Activated CD4-positive, alpha-beta memory T cell treated with anti-CD3 and anti-CD28 coated beads for 36 hours (primary cell): Measurements from ENCODE around the gene CRLF1. TPM values are rescaled to one million over a fixed set of nuclear protein-coding genes. Genes with fewer than 3 reads are reported as not detected.

ENCODE experiments used
- CTCF ChIA-PET: fragments of 350-600 bp; sonication (Branson Sonifier 250); formaldehyde crosslinking; loops from one replicate; lab custom pipeline; 2021; ENCODE audit warnings: antibody characterized with exemption, inconsistent platforms; lab: Charles Lee
- POLR2A ChIA-PET: fragments of 350-600 bp; sonication (Branson Sonifier 250); formaldehyde crosslinking; loops from one replicate; lab custom pipeline; 2021; ENCODE audit warnings: antibody characterized with exemption; lab: Charles Lee
- DNase-seq: peaks from one replicate; pipeline ENCODE4 v3.0.0-alpha.2; 2020
- H3K27ac Mint-ChIP-seq: one replicate; pipeline ENCODE4 v1.8.0; 2021; ENCODE audit warnings: mixed read lengths
- H3K27me3 Mint-ChIP-seq: one replicate; pipeline ENCODE4 v1.8.0; 2021; ENCODE audit warnings: mixed read lengths
- H3K36me3 Mint-ChIP-seq: one replicate; pipeline ENCODE4 v1.8.0; 2021; ENCODE audit warnings: mixed read lengths
- H3K4me1 Mint-ChIP-seq: one replicate; pipeline ENCODE4 v1.8.0; 2021; ENCODE audit warnings: low read depth, mixed read lengths
- H3K4me3 Mint-ChIP-seq: one replicate; pipeline ENCODE4 v1.8.0; 2021; ENCODE audit warnings: mild to moderate bottlenecking, mixed read lengths
- H3K9me3 Mint-ChIP-seq: one replicate; pipeline ENCODE4 v1.8.0; 2021; ENCODE audit warnings: mixed read lengths
- intact Hi-C: fragments of 100-400 bp; cut with micrococcal nuclease; formaldehyde crosslinking; loops from one replicate; pipeline ENCODE4 v1.15.1; 2023
- total RNA-seq, 2 experiments: library from RNA; stranded (reverse); gene quantifications; one replicate each; pipeline ENCODE4 v1.2.3, GENCODE V29; 2021

Gene CRLF1
- total RNA-seq, 2 experiments from 2014 or later: not detected

DNA sequence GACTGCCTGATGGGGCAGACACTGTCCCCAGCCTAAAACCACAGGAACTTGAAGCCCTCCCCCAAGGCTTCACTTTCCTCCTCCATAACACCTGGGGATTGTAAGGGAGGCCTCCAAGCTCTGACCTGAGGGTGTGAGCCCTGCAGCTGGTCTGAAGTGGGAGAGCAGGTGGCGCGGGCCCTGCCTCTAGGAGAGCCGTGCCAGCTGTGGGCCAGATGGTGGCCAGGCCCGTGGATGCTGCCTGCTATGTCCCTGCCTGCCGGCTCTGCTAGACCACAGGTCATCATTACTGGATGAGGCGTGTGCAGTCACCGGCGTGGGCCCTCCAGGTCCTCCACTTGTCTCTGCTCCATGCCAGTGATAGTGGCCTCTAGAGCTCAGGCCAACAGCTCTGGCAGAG lies 26.7 kb upstream of the CRLF1 start:
- no peak for DNase-seq

DNA sequence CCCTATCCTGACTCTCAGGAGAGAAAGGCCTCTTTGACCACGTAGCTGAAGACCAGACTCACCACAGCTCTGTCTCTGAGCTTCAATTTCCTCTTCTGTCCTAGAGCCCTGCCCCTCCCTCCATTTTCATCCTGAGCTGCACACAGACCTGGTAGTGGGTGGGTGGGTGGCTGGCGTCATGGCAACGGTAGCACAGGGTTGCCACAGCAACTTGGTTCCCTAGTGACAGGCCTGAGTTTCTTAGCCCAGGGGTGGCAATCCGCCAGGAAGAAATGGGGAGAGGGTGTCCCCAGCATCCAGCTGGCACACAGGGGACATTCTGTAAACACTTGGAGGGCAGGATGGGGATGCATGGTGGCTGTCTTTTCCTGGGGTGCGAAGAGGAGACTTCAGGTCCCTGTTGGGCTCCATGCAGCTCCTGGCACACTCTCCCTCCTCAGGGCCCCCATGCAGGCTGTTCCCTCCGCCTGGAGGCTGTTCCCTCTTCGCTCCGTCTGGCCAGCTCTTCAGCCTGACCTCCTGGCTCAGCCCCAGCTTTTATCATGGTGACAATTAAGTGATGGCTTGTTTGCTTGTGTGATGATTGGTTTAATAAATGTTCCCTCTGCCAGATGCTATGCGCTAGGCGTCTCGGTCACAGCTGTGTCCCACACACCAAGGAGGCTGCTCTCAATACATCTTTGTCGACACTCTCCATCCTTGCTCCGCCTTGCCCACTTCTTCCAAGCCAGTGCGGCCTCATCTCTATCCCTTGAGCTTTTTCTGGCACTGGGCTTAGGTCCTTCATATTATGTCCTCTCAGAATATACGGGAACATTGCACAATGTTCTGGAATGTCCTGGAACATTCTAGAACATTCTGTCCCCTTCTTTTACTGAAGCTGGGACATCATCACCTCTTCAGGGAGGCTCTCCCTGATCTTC lies 22.8 kb upstream of the CRLF1 start:
- Mint-ChIP-seq H3K4me1 (no peaks in the 10 kb centered on the region), H3K4me3 (no peak overlapping the region), H3K27ac (no peak overlapping the region), H3K27me3 (no peaks in the 10 kb centered on the region), H3K9me3 (no peaks in the 10 kb centered on the region), H3K36me3 (no peaks in the 10 kb centered on the region)
- DNase-seq: no peak
- intact Hi-C loops: no loop called here
- ChIA-PET POLR2A (no interaction called here), CTCF (interaction anchor here (0.8 kb wide), 1 partner anchor 41 kb away, joined by 3 read pairs; the partner anchor contains the start of gene REX1BD)

More for the DNA sequence above, 26.7 kb upstream of the CRLF1 start:
- H3K36me3 Mint-ChIP-seq: peaks cover 4% of the 10 kb centered on the region
- H3K27ac Mint-ChIP-seq: no peak overlapping the region
- intact Hi-C loops: no loop called here
- ChIA-PET POLR2A (no interaction called here), CTCF (no interaction called here)
- peaks cover 17% of the 10 kb centered on the region for H3K4me1 Mint-ChIP-seq
- H3K27me3 Mint-ChIP-seq: no peaks in the 10 kb centered on the region
- H3K4me3 Mint-ChIP-seq: no peak overlapping the region
- H3K9me3 Mint-ChIP-seq: no peaks in the 10 kb centered on the region

DNA sequence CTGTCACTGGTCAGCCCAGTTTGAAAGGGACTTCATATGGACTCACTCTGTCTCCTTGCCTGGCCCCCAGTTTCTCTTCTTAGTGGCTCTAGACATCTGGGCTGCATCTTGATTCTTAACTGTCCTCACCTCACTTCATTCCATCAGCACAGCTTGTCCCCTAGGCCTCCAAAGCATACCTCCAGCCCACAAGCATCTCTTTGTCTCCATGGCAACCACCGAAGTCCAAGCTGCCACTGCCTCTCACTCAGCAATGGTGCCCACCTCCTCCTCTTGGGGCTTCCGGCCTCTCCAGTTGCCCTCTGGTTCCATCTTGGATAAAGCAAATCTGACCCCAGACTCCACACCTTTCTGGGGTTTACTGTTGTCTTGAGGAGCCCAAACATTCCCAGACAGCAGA lies 20.3 kb upstream of the CRLF1 start:
- intact Hi-C loops: no loop called here
- H3K27me3 Mint-ChIP-seq: no peaks in the 10 kb centered on the region
- H3K4me3 Mint-ChIP-seq: no peak overlapping the region
- H3K4me1 Mint-ChIP-seq: no peaks in the 10 kb centered on the region
- POLR2A ChIA-PET: no interaction called here
- H3K9me3 Mint-ChIP-seq: no peaks in the 10 kb centered on the region
- DNase-seq: no peak
- H3K27ac Mint-ChIP-seq: no peak overlapping the region
- no peaks in the 10 kb centered on the region for H3K36me3 Mint-ChIP-seq
- CTCF ChIA-PET: no interaction called here

DNA sequence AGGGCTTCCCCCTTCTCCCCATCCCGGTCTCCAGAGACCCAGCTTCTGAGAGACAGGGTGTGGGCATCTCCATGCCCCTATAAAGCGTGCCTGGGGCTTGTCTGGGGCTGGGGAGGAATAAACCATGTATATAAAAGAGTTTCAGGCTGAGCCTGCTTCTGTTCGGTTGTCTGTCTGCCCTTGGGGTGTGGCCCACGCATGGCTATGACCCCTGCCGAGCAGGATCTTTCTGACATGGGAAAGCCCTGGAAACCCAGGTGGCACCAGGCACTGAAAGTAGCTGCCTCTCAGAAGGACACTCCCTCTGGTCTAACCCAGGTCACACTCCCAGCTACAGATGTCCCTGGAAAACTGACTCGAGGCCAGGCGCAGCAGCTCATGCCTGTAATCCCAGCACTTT lies 14.3 kb upstream of the CRLF1 start:
- POLR2A ChIA-PET: no interaction called here
- intact Hi-C loops: no loop called here
- Mint-ChIP-seq H3K36me3 (no peaks in the 10 kb centered on the region), H3K27ac (no peak overlapping the region), H3K27me3 (peaks cover 10% of the 10 kb centered on the region), H3K4me3 (no peak overlapping the region), H3K9me3 (no peaks in the 10 kb centered on the region), H3K4me1 (no peaks in the 10 kb centered on the region)
- DNase-seq: no peak
- CTCF ChIA-PET: no interaction called here

DNA sequence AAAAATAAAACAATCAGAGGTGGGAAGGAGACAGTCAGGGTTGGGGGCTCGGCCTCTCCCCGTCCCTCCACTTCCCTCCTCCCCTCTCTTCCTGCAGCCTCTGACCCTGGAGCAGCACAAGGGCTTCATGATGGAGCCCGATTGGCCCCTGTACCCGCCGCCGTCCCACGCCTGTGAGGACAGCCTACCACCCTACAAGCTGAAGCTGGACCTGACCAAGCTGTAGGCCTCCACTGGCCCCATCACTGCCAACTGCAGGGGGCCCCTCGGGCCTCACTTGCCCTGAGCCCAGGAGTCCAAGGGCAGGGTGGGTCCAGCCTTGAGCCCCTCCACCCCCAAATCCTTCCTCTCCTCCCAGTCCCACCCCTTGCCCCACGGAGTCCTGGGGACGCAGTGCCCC lies 13.7 kb upstream of the CRLF1 start:
- H3K36me3 Mint-ChIP-seq: no peaks in the 10 kb centered on the region
- no peak for DNase-seq
- intact Hi-C loops: no loop called here
- H3K27me3 Mint-ChIP-seq: peaks cover 10% of the 10 kb centered on the region
- H3K9me3 Mint-ChIP-seq: no peaks in the 10 kb centered on the region
- no peak overlapping the region for H3K4me3 Mint-ChIP-seq
- CTCF ChIA-PET: no interaction called here
- POLR2A ChIA-PET: no interaction called here
- no peaks in the 10 kb centered on the region for H3K4me1 Mint-ChIP-seq
- H3K27ac Mint-ChIP-seq: no peak overlapping the region

DNA sequence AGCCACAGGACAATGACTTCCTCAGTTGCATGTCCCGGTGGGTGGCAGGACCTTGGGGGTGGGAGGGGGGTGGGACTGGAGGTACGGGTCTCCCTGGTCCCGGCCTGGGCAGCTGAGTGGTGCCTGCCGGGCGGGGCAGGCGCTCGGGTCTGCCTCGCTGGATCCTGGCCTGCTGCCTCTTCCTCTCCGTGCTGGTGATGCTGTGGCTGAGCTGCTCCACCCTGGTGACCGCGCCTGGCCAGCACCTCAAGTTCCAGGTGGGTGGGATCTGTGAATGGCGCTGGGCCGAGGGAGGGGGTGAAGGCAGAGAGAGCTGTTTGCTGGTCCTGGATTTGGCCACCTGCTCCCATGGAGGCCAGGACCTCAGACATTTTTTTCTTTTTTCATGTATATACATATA lies 11.6 kb upstream of the CRLF1 start:
- peaks cover 26% of the 10 kb centered on the region for H3K27me3 Mint-ChIP-seq
- CTCF ChIA-PET: interaction anchor here (0.6 kb wide), 1 partner anchor 60 kb away, joined by 3 read pairs; no protein-coding TSS in a partner anchor
- POLR2A ChIA-PET: no interaction called here
- intact Hi-C loops: no loop called here
- H3K4me1 Mint-ChIP-seq: peaks cover 4% of the 10 kb centered on the region
- H3K36me3 Mint-ChIP-seq: no peaks in the 10 kb centered on the region
- H3K9me3 Mint-ChIP-seq: no peaks in the 10 kb centered on the region
- no peak overlapping the region for H3K27ac Mint-ChIP-seq
- no peak overlapping the region for H3K4me3 Mint-ChIP-seq
- DNase-seq: no peak

DNA sequence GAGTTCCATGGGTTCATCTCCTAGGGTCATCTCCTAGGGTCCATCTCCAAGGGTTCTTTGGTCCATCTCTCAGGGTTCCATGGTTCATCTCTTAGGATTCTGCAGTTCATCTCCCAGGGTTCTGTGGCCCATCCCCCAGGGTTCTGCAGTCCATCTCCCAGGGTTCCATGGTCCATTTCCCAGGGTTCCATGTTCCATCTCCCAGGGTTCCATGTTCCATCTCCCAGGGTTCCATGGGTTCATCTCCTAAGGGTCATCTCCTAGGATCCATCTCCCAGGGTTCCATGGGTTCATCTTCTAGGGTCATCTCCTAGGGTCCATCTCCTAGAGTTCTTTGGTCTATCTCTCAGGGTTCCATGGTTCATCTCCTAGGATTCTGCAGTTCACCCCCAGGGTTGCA lies 11.0 kb upstream of the CRLF1 start:
- CTCF ChIA-PET: no interaction called here
- H3K27me3 Mint-ChIP-seq: peaks cover 28% of the 10 kb centered on the region
- POLR2A ChIA-PET: no interaction called here

DNA sequence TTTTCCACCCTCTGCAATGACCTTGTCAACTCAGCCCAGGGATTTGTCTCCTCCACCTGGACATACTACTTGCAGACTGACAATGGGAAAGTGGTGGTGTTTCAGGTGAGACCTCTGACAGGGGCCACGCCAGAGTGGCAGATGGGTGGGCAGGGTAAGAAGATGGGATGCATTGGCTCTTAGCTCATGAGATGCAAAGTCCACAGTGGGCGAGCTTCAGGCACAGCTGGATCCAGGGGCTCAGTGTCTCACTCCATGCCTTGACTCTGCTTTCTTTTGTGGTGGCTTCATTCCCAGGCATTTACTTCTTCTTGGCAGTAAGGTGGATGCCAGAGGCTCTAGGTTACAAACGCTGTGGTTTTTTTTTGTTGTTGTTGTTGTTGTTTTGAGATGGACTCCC lies 9.4 kb upstream of the CRLF1 start:
- no peak for DNase-seq
- Mint-ChIP-seq H3K9me3 (no peaks in the 10 kb centered on the region), H3K4me1 (peaks cover 16% of the 10 kb centered on the region), H3K27ac (no peak overlapping the region), H3K4me3 (no peak overlapping the region), H3K36me3 (no peaks in the 10 kb centered on the region), H3K27me3 (peaks cover 38% of the 10 kb centered on the region)
- POLR2A ChIA-PET: no interaction called here
- CTCF ChIA-PET: no interaction called here
- intact Hi-C loops: no loop called here

More for the DNA sequence above, 11.0 kb upstream of the CRLF1 start:
- DNase-seq: no peak
- Mint-ChIP-seq H3K36me3 (no peaks in the 10 kb centered on the region), H3K4me3 (no peak overlapping the region), H3K9me3 (no peaks in the 10 kb centered on the region), H3K27ac (no peak overlapping the region), H3K4me1 (peaks cover 5% of the 10 kb centered on the region)
- intact Hi-C loops: no loop called here

DNA sequence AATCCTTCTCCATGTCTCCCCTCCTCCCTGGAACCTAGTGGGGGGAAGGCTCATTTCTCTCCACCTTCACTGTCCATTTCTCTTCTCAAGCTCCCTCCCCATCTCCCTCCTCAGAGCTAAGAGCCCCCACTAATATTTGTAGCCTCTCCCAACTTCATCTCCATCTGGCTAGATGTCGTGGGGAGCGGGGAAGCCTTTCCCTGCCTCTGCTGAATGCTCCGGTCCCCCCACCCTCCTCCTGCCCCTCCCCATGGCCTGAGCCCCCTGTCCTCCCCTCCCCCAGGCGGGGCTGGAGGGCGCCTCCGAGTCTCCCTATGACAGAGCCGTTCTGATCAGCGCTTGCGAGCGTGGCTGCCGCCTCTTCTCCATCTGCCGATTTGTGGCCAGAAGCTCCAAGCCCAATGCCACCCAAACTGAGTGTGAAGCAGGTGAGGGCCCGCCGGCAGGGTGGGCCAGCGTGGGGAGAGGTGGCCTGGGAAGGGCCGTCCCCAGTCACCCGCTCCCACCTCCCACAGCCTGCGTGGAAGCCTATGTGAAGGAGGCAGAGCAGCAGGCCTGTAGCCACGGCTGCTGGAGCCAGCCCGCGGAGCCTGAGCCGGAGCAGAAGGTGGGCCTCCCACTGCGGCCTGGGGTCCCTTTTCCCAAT lies 7.1 kb upstream of the CRLF1 start:
- CTCF ChIA-PET: no interaction called here
- H3K27ac Mint-ChIP-seq: no peak overlapping the region
- peak overlapping the region; percentile 32 for H3K4me3 Mint-ChIP-seq
- no peaks in the 10 kb centered on the region for H3K36me3 Mint-ChIP-seq
- no peak for DNase-seq
- H3K27me3 Mint-ChIP-seq: peaks cover 57% of the 10 kb centered on the region
- H3K4me1 Mint-ChIP-seq: peaks cover 18% of the 10 kb centered on the region
- POLR2A ChIA-PET: no interaction called here
- intact Hi-C loops: no loop called here
- H3K9me3 Mint-ChIP-seq: no peaks in the 10 kb centered on the region

DNA sequence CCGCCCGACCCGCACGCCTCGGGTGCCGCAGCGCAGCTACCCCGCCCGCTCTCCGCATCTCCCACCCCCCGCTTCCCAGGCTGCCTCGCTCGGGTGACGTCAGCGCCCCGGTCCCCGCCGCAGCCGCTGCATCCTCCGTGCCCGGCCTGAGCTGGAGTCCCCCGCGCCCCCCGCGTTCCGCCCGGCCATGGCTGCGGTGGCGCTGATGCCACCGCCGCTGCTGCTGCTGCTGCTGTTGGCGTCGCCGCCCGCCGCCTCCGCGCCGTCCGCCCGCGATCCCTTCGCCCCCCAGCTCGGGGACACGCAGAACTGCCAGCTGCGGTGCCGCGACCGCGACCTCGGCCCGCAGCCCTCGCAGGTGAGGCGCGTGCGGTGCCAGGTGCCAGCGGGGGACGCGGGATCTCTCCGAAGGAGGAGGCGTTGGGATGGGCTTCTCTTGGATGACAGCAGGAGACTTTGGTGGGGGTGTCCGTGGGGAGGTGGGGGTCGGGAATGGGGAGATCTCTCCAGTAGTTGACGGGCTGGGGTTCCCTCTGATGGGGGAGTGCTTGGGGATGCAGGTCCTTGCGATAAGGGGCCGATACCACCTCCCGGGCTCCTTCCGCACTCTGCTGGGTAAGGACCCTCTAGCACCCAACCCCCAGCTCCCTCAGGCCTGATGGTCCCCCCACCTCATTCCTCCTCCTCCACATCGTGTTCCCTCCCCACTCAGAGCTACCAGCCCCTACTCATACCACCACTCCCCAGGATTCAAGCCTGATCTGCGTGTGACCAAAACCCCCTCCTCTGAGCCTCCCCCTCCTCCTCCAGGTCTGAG lies 6.4 kb upstream of the CRLF1 start, which contains the start of gene TMEM59L:
Gene TMEM59L (plus strand): TSS at position 99 of the 817 bp plus-strand sequence. CDS start 89 bp downstream, at position 188.
- no peaks in the 10 kb centered on the region for H3K9me3 Mint-ChIP-seq
- H3K4me1 Mint-ChIP-seq: peaks cover 20% of the 10 kb centered on the region
- no peaks in the 10 kb centered on the region for H3K36me3 Mint-ChIP-seq
- DNase-seq: peak; percentile 57
- intact Hi-C loops: no loop called here
- ChIA-PET POLR2A (no interaction called here), CTCF (interaction anchor here (1.0 to 2.0 kb wide), 3 partner anchors 19 to 231 kb away, joined by 3 to 9 read pairs (median 4); no protein-coding TSS in a partner anchor)
- H3K27ac Mint-ChIP-seq: no peak within 1 kb of the TSS
- peak within 1 kb of the TSS; percentile 48 for H3K4me3 Mint-ChIP-seq
- peaks cover 60% of the 10 kb centered on the region for H3K27me3 Mint-ChIP-seq

DNA sequence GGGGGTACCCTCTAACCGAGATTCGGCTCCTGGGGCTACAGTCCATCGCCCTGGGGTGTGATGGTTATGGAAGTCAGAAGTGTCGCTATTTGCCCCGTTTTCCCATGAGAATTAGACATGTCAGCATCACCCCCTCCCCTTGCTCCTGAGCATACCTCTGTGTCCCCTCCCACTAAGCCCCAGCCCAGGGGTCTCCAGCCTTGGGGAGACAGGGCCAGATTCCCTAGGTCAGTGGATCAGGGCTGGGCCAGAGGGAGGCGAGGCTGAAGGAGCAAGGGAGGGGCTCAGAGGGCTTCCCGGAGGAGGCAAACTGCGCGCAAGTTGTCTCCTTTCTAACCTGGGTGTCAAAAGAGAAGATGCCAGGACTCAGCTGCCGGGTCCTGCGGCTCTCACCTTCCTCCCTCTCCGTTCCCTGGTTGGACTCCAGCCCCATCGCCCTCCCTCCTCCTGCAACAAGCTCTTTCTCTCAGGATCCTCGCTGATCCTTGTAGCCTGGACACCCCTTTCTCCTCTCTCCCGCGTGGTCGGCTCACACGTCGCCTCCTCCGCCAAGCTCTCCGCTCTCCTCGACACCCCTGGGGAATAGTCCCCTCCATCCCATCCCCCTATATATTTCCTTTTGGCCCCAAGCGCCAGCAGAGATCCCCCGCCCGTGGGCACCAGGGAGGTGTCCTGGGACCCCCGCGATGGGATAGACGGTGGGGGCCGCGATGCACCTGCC lies 5.6 kb upstream of the CRLF1 start:
- peaks cover 60% of the 10 kb centered on the region for H3K27me3 Mint-ChIP-seq
- intact Hi-C loops: no loop called here
- POLR2A ChIA-PET: no interaction called here
- no peak overlapping the region for H3K27ac Mint-ChIP-seq
- DNase-seq: no peak
- no peaks in the 10 kb centered on the region for H3K9me3 Mint-ChIP-seq
- CTCF ChIA-PET: interaction anchor here (1.0 to 2.0 kb wide), 3 partner anchors 18 to 232 kb away, joined by 3 to 9 read pairs (median 4); no protein-coding TSS in a partner anchor
- H3K4me3 Mint-ChIP-seq: peak overlapping the region; percentile 48
- peaks cover 26% of the 10 kb centered on the region for H3K4me1 Mint-ChIP-seq
- no peaks in the 10 kb centered on the region for H3K36me3 Mint-ChIP-seq
